HL-60 (cell line): ENCODE data around the gene TSC22D4.

Experiments
- CTCF ChIP-seq: IDR thresholded peaks from one replicate; pipeline ENCODE4 v1.5.1; 2011; ENCODE audit warnings: low read length, control low read depth, inconsistent platforms; ENCODE audit not compliant: insufficient read depth
- POLR2AphosphoS5 ChIP-seq: IDR thresholded peaks from 2 replicates; pipeline ENCODE4 v1.6.1; 2012; ENCODE audit warnings: low read depth

- TF ChIP-seq CTCF (no peak), POLR2AphosphoS5 (no peak)
These were observed 1.1 kb downstream of the TSC22D4 start for GRCh38 chr7:100477871-100478267.
